Pons (tissue), 1 donor: ENCODE measurements around the gene TRAF6.
"Not testable (repeated sequence)": the region's sequence is repeated elsewhere in the genome, so short reads cannot be mapped to it uniquely, and the experiment has no call there.

ENCODE experiments used
- DNase-seq: peaks from one replicate; pipeline ENCODE4 v3.0.0-alpha.2; 2016; ENCODE audit warnings: low spot score

The TRAF6 gene

GRCh38 chr11:36493332-36493731 lies 16.7 kb downstream of the TRAF6 start:
- DNase-seq = no peak

- peak; percentile 72 for DNase-seq
Observed at GRCh38 chr11:36492724-36493304, 17.3 kb downstream of the TRAF6 start.

GRCh38 chr11:36490026-36490806 lies 19.9 kb downstream of the TRAF6 start:
- DNase-seq = no peak

- DNase-seq = no peak
Observed at GRCh38 chr11:36488096-36488495, 22.0 kb downstream of the TRAF6 start.

- no peak for DNase-seq
Observed at GRCh38 chr11:36487619-36488018, 22.5 kb downstream of the TRAF6 start.

- no peak for DNase-seq
Observed at GRCh38 chr11:36485298-36486002, 24.6 kb downstream of the TRAF6 start.

- not testable (repeated sequence) for DNase-seq
Observed at GRCh38 chr11:36483042-36483441, 27.0 kb downstream of the TRAF6 start.

GRCh38 chr11:36480833-36481232 lies 29.2 kb downstream of the TRAF6 start:
- DNase-seq = no peak

- DNase-seq = peak; percentile 87
Observed at GRCh38 chr11:36478700-36479329, 31.3 kb downstream of the TRAF6 start.

GRCh38 chr11:36475192-36475591 lies 34.9 kb downstream of the TRAF6 start:
- no peak for DNase-seq

- DNase-seq = no peak
Observed at GRCh38 chr11:36471577-36471976, 38.5 kb downstream of the TRAF6 start.

- no peak for DNase-seq
Observed at GRCh38 chr11:36469881-36470802, 39.9 kb downstream of the TRAF6 start.

GRCh38 chr11:36469063-36469462 lies 41.0 kb downstream of the TRAF6 start:
- DNase-seq = no peak

GRCh38 chr11:36467916-36468315 lies 42.2 kb downstream of the TRAF6 start:
- no peak for DNase-seq

- no peak for DNase-seq
Observed at GRCh38 chr11:36467012-36467411, 43.1 kb downstream of the TRAF6 start.

GRCh38 chr11:36465449-36466163 lies 44.5 kb downstream of the TRAF6 start:
- DNase-seq = no peak

GRCh38 chr11:36464720-36465119 lies 45.4 kb downstream of the TRAF6 start:
- no peak for DNase-seq

GRCh38 chr11:36463781-36464180 lies 46.3 kb downstream of the TRAF6 start:
- DNase-seq = no peak

GRCh38 chr11:36462321-36462720 lies 47.8 kb downstream of the TRAF6 start:
- no peak for DNase-seq

- peak; percentile 54 for DNase-seq
Observed at GRCh38 chr11:36460220-36460619, 49.9 kb downstream of the TRAF6 start.

GRCh38 chr11:36459046-36459445 lies 51.0 kb downstream of the TRAF6 start:
- DNase-seq = no peak
